HepG2 (cell line): ENCODE data around the gene NECTIN2. TPM values are rescaled to one million over a fixed set of nuclear protein-coding genes. Genes with fewer than 3 reads are reported as not detected.
A peak's percentile ranks its signal among the peaks of the same experiment; 100 is the strongest.

Source experiments
- ARNT ChIP-seq: fragments of 450-650 bp; IDR thresholded peaks from 2 replicates; pipeline ENCODE4 v1.6.1; 2017
- BCL6 ChIP-seq: IDR thresholded peaks from 2 replicates; pipeline ENCODE4 v1.6.1; 2016; ENCODE audit warnings: missing genetic modification reagents, missing compliant biosample characterization
- CBX5 ChIP-seq: sonication (generic); formaldehyde crosslinking; IDR thresholded peaks from 2 replicates; pipeline ENCODE4 v1.4.0; 2020; ENCODE audit warnings: missing genetic modification reagents, borderline replicate concordance
- ELF4 ChIP-seq: sonication (generic); formaldehyde crosslinking; IDR thresholded peaks from 2 replicates; pipeline ENCODE4 v1.5.0; 2020; ENCODE audit warnings: missing genetic modification reagents, mild to moderate bottlenecking, moderate library complexity, borderline replicate concordance
- FOXA3 ChIP-seq: IDR thresholded peaks from 2 replicates; pipeline ENCODE4 v1.6.1; 2016; ENCODE audit warnings: missing genetic modification reagents, missing compliant biosample characterization
- IRF2 ChIP-seq: IDR thresholded peaks from 2 replicates; pipeline ENCODE4 v1.6.1; 2018; ENCODE audit warnings: missing genetic modification reagents, missing compliant biosample characterization
- PHF8 ChIP-seq: sonication (generic); formaldehyde crosslinking; IDR thresholded peaks from 2 replicates; pipeline ENCODE4 v1.5.0; 2020; ENCODE audit warnings: missing genetic modification reagents
- RAD21 ChIP-seq: fragments of 450-650 bp; formaldehyde crosslinking; IDR thresholded peaks from 2 replicates; pipeline ENCODE4 v1.5.0; 2020; ENCODE audit warnings: mild to moderate bottlenecking
- RFX1 ChIP-seq: fragments of 450-650 bp; IDR thresholded peaks from 2 replicates; pipeline ENCODE4 v1.6.1; 2017
- ZFP36L1 ChIP-seq: sonication (generic); formaldehyde crosslinking; IDR thresholded peaks from 2 replicates; pipeline ENCODE4 v1.8.0; 2022; ENCODE audit warnings: mild to moderate bottlenecking, missing genetic modification reagents, moderate library complexity
- ZFP62 ChIP-seq: sonication (generic); formaldehyde crosslinking; IDR thresholded peaks from 2 replicates; pipeline ENCODE4 v1.4.0; 2020; ENCODE audit warnings: missing genetic modification reagents
- ZNF282 ChIP-seq: fragments of 450-650 bp; IDR thresholded peaks from 2 replicates; pipeline ENCODE4 v1.6.1; 2018; ENCODE audit not compliant: partially characterized antibody
- ZNF33B ChIP-seq: sonication (generic); formaldehyde crosslinking; IDR thresholded peaks from 2 replicates; pipeline ENCODE4 v1.5.1; 2020; ENCODE audit warnings: mild to moderate bottlenecking, missing genetic modification reagents
- ZNF460 ChIP-seq: sonication (generic); formaldehyde crosslinking; IDR thresholded peaks from 2 replicates; pipeline ENCODE4 v1.5.1; 2020; ENCODE audit warnings: missing genetic modification reagents, mild to moderate bottlenecking, borderline replicate concordance
- ZNF550 ChIP-seq: sonication (generic); formaldehyde crosslinking; IDR thresholded peaks from 2 replicates; pipeline ENCODE4 v1.4.0; 2020; ENCODE audit warnings: mild to moderate bottlenecking, missing genetic modification reagents, borderline replicate concordance
- ZSCAN30 ChIP-seq: sonication (generic); formaldehyde crosslinking; IDR thresholded peaks from 2 replicates; pipeline ENCODE4 v1.5.0; 2020; ENCODE audit warnings: mild to moderate bottlenecking, missing genetic modification reagents
- ZSCAN9 ChIP-seq: IDR thresholded peaks from 2 replicates; pipeline ENCODE4 v1.6.1; 2016; ENCODE audit warnings: borderline replicate concordance
- polyA plus RNA-seq, 8 experiments: library from polyadenylated mRNA; depleted of rRNA in 3 of 8; stranded (reverse) in 7 of 8; unstranded in 1 of 8; fragments of >200 nt; fragmentation: Illumina TruSeq in 4 of 8; extraction: Trizol in 4 of 8; gene quantifications; 2 replicates each; pipeline versions ENCODE4 v1.2.1 to v1.2.3, GENCODE V29; 2011 to 2016; ENCODE audit warnings: low read depth in 4 of 8, missing spikeins in 1 of 8, mixed read lengths in 1 of 8; ENCODE audit not compliant: insufficient read depth in 1 of 8
- total RNA-seq, 5 experiments: library from RNA; depleted of rRNA; stranded (reverse); fragments of >200 nt; fragmentation: Illumina TruSeq; extraction: Trizol; gene quantifications; 2 replicates each; pipeline ENCODE4 v1.2.3, GENCODE V29; 2016; ENCODE audit warnings: low read depth in 1 of 5
- TF ChIP-seq, protein P1 (sequence below): sonication (generic); formaldehyde crosslinking; IDR thresholded peaks from 2 replicates; pipeline ENCODE4 v1.4.0; 2020; ENCODE audit warnings: missing genetic modification reagents, mild to moderate bottlenecking, borderline replicate concordance
- TF ChIP-seq, protein P2 (sequence below): sonication (generic); formaldehyde crosslinking; IDR thresholded peaks from 2 replicates; pipeline ENCODE4 v1.5.0; 2020; ENCODE audit warnings: mild to moderate bottlenecking, missing genetic modification reagents
- TF ChIP-seq, protein P3 (sequence below): sonication (generic); formaldehyde crosslinking; conservative IDR thresholded peaks from 2 replicates; pipeline ENCODE4 v1.8.1; 2023; ENCODE audit warnings: missing genetic modification reagents
- TF ChIP-seq, protein P4 (sequence below): sonication (generic); formaldehyde crosslinking; IDR thresholded peaks from 2 replicates; pipeline ENCODE4 v1.4.0; 2020; ENCODE audit warnings: missing genetic modification reagents
- TF ChIP-seq, protein P5 (sequence below): sonication (generic); formaldehyde crosslinking; IDR thresholded peaks from 2 replicates; pipeline ENCODE4 v1.5.0; 2020; ENCODE audit warnings: mild to moderate bottlenecking, missing genetic modification reagents

NECTIN2 gene
- total and polyA plus RNA-seq, 2 of the 13 experiments (the other 11 are each of a cell fraction or from before 2014, with no cell fraction given) = 75.4 to 114 TPM

DNA sequence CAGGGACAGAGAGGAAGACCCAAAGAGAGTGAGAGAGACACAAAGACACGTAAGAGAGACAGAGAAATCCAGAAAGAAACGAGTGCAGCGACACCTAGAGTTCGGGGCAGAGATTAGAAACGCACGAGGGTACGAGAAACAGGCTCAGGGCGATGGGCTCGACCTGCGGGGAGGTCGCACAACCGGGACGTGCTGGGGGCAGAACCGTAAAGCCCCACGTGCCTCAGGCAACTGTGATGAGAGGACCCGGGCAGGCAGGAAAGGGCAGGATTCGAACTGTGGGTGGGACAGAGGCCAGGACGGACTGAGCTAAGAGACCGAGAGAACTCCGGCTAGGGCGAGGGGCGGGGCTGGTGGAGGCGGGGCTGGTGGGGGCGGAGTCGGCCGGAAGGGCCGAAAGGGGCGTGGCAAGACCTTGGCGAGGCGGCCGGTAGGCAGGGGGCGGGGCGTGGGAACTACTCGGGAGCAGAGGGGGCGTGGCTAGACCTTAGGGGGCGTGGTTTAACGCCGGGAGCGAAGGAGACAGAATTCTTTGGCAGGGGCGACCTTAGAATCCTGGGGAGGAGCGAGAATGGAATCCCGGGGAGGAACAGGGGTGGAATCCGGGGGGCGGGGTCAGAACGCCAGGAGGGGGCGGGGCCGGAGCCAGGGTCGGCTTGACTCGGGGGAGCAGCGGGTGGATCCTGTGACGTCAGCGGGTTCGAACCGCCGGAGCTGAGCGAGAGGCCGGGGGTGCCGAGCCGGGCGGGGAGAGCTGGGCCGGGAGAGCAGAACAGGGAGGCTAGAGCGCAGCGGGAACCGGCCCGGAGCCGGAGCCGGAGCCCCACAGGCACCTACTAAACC, at the start of gene NECTIN2 (continued):
- TF ChIP-seq, protein P1, sequence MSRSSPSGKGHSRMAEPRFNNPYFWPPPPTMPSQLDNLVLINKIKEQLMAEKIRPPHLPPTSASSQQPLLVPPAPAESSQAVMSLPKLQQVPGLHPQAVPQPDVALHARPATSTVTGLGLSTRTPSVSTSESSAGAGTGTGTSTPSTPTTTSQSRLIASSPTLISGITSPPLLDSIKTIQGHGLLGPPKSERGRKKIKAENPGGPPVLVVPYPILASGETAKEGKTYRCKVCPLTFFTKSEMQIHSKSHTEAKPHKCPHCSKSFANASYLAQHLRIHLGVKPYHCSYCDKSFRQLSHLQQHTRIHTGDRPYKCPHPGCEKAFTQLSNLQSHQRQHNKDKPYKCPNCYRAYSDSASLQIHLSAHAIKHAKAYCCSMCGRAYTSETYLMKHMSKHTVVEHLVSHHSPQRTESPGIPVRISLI (CRISPR knock-in tag) = no peak
- TF ChIP-seq ZNF460 (CRISPR knock-in tag) (peak; percentile 23; the same call in 1 of the 2 replicates), ZNF282 (no peak), ELF4 (CRISPR knock-in tag) (no peak), RFX1 (no peak), ZFP36L1 (CRISPR knock-in tag) (peak; percentile 53; the same call in 1 of the 2 replicates), ZSCAN30 (CRISPR knock-in tag) (no peak), BCL6 (no peak), ZFP62 (CRISPR knock-in tag) (no peak), PHF8 (CRISPR knock-in tag) (0 out of 2 replicates have a peak, but pooled peaks have one; percentile 44), ZNF550 (CRISPR knock-in tag) (no peak), CBX5 (CRISPR knock-in tag) (peak; percentile 42; the same call in 1 of the 2 replicates), ARNT (no peak), ZNF33B (CRISPR knock-in tag) (no peak), RAD21 (peak; percentile 30; the same call in 1 of the 2 replicates), ZSCAN9 (CRISPR knock-in tag) (no peak), IRF2 (CRISPR knock-in tag) (peak; percentile 71), FOXA3 (CRISPR knock-in tag) (peak; percentile 33; the same call in 1 of the 2 replicates)
- TF ChIP-seq, protein P2, sequence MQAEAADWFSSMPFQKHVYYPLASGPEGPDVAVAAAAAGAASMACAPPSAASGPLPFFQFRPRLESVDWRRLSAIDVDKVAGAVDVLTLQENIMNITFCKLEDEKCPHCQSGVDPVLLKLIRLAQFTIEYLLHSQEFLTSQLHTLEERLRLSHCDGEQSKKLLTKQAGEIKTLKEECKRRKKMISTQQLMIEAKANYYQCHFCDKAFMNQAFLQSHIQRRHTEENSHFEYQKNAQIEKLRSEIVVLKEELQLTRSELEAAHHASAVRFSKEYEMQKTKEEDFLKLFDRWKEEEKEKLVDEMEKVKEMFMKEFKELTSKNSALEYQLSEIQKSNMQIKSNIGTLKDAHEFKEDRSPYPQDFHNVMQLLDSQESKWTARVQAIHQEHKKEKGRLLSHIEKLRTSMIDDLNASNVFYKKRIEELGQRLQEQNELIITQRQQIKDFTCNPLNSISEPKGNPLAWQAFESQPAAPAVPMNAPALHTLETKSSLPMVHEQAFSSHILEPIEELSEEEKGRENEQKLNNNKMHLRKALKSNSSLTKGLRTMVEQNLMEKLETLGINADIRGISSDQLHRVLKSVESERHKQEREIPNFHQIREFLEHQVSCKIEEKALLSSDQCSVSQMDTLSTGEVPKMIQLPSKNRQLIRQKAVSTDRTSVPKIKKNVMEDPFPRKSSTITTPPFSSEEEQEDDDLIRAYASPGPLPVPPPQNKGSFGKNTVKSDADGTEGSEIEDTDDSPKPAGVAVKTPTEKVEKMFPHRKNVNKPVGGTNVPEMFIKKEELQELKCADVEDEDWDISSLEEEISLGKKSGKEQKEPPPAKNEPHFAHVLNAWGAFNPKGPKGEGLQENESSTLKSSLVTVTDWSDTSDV (CRISPR knock-in tag) = no peak
- TF ChIP-seq, protein P3, sequence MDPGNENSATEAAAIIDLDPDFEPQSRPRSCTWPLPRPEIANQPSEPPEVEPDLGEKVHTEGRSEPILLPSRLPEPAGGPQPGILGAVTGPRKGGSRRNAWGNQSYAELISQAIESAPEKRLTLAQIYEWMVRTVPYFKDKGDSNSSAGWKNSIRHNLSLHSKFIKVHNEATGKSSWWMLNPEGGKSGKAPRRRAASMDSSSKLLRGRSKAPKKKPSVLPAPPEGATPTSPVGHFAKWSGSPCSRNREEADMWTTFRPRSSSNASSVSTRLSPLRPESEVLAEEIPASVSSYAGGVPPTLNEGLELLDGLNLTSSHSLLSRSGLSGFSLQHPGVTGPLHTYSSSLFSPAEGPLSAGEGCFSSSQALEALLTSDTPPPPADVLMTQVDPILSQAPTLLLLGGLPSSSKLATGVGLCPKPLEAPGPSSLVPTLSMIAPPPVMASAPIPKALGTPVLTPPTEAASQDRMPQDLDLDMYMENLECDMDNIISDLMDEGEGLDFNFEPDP (CRISPR knock-in tag) = no peak
- TF ChIP-seq, protein P4, sequence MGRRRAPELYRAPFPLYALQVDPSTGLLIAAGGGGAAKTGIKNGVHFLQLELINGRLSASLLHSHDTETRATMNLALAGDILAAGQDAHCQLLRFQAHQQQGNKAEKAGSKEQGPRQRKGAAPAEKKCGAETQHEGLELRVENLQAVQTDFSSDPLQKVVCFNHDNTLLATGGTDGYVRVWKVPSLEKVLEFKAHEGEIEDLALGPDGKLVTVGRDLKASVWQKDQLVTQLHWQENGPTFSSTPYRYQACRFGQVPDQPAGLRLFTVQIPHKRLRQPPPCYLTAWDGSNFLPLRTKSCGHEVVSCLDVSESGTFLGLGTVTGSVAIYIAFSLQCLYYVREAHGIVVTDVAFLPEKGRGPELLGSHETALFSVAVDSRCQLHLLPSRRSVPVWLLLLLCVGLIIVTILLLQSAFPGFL = no peak
- TF ChIP-seq, protein P5, sequence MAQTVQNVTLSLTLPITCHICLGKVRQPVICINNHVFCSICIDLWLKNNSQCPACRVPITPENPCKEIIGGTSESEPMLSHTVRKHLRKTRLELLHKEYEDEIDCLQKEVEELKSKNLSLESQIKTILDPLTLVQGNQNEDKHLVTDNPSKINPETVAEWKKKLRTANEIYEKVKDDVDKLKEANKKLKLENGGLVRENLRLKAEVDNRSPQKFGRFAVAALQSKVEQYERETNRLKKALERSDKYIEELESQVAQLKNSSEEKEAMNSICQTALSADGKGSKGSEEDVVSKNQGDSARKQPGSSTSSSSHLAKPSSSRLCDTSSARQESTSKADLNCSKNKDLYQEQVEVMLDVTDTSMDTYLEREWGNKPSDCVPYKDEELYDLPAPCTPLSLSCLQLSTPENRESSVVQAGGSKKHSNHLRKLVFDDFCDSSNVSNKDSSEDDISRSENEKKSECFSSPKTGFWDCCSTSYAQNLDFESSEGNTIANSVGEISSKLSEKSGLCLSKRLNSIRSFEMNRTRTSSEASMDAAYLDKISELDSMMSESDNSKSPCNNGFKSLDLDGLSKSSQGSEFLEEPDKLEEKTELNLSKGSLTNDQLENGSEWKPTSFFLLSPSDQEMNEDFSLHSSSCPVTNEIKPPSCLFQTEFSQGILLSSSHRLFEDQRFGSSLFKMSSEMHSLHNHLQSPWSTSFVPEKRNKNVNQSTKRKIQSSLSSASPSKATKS = no peak; the same call in 1 of the 2 replicates
